ENCODE measurements around the gene TMPRSS6. TPM values are rescaled to one million over a fixed set of nuclear protein-coding genes. Genes with fewer than 3 reads are reported as not detected.

The TMPRSS6 gene
- total and polyA plus RNA-seq, 2 of the 13 experiments (the other 11 are each of a cell fraction or from before 2014, with no cell fraction given), result 4.2 to 4.8 TPM

DNA sequence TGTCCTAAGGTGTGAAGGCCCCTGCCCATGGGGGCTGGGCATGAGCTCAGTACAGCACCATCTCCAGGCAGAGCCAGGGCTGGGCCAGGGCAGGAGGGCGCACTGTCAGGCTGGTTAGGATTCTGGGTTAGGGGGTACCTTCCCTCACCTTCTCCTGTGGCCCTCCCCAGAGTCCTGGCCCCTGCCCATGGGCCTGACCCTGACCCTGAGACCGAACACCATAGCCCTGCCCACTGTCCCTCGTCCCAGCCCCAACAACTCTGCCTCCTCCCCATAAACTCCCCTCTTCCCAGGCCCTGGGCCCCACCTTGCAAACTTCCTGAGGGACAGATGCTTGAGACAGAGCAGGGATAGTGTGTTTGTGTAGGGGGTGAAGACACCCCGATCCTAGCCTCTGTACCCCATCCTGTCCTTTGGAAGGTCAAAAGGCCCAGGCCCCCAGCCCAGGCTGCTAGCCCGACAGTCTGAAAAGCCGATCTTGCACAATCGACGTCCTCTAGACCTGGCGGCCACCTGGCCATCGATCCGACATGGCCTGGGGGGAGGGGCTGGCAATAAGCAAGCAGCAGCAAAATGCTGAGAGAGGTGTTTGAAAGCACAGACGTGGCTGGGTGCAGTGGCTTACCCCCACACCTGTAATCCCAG lies 2.7 kb upstream of the TMPRSS6 start (continued):
- TF ChIP-seq, protein P1, sequence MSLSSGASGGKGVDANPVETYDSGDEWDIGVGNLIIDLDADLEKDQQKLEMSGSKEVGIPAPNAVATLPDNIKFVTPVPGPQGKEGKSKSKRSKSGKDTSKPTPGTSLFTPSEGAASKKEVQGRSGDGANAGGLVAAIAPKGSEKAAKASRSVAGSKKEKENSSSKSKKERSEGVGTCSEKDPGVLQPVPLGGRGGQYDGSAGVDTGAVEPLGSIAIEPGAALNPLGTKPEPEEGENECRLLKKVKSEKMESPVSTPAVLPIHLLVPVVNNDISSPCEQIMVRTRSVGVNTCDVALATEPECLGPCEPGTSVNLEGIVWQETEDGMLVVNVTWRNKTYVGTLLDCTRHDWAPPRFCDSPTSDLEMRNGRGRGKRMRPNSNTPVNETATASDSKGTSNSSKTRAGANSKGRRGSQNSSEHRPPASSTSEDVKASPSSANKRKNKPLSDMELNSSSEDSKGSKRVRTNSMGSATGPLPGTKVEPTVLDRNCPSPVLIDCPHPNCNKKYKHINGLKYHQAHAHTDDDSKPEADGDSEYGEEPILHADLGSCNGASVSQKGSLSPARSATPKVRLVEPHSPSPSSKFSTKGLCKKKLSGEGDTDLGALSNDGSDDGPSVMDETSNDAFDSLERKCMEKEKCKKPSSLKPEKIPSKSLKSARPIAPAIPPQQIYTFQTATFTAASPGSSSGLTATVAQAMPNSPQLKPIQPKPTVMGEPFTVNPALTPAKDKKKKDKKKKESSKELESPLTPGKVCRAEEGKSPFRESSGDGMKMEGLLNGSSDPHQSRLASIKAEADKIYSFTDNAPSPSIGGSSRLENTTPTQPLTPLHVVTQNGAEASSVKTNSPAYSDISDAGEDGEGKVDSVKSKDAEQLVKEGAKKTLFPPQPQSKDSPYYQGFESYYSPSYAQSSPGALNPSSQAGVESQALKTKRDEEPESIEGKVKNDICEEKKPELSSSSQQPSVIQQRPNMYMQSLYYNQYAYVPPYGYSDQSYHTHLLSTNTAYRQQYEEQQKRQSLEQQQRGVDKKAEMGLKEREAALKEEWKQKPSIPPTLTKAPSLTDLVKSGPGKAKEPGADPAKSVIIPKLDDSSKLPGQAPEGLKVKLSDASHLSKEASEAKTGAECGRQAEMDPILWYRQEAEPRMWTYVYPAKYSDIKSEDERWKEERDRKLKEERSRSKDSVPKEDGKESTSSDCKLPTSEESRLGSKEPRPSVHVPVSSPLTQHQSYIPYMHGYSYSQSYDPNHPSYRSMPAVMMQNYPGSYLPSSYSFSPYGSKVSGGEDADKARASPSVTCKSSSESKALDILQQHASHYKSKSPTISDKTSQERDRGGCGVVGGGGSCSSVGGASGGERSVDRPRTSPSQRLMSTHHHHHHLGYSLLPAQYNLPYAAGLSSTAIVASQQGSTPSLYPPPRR (CRISPR knock-in tag; IDR thresholded peaks at IDR 0.05; ENCODE audit: borderline replicate concordance), result peak; percentile 59
- TF ChIP-seq, protein P2, sequence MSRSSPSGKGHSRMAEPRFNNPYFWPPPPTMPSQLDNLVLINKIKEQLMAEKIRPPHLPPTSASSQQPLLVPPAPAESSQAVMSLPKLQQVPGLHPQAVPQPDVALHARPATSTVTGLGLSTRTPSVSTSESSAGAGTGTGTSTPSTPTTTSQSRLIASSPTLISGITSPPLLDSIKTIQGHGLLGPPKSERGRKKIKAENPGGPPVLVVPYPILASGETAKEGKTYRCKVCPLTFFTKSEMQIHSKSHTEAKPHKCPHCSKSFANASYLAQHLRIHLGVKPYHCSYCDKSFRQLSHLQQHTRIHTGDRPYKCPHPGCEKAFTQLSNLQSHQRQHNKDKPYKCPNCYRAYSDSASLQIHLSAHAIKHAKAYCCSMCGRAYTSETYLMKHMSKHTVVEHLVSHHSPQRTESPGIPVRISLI (CRISPR knock-in tag; IDR thresholded peaks at IDR 0.05; ENCODE audit: borderline replicate concordance), result no peak
- TF ChIP-seq MED13 (CRISPR knock-in tag; IDR thresholded peaks at IDR 0.05), result no peak
- no peak for TF ChIP-seq GPN1 (CRISPR knock-in tag; IDR thresholded peaks at IDR 0.05; ENCODE audit: borderline replicate concordance)
- TF ChIP-seq, protein P3, sequence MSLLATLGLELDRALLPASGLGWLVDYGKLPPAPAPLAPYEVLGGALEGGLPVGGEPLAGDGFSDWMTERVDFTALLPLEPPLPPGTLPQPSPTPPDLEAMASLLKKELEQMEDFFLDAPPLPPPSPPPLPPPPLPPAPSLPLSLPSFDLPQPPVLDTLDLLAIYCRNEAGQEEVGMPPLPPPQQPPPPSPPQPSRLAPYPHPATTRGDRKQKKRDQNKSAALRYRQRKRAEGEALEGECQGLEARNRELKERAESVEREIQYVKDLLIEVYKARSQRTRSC (CRISPR knock-in tag; IDR thresholded peaks at IDR 0.05; ENCODE audit: low read depth), result no peak; the same call in 1 of the 2 replicates
- peak; percentile 63 for TF ChIP-seq HDAC2 (CRISPR knock-in tag; IDR thresholded peaks at IDR 0.05)
- no peak for TF ChIP-seq ZNF33A (CRISPR knock-in tag; IDR thresholded peaks at IDR 0.05; ENCODE audit: borderline replicate concordance)
- no peak for TF ChIP-seq ZNF251 (CRISPR knock-in tag; IDR thresholded peaks at IDR 0.05)
- no peak for TF ChIP-seq ZNF562 (CRISPR knock-in tag; IDR thresholded peaks at IDR 0.05; ENCODE audit: borderline replicate concordance)
- TF ChIP-seq ZNF468 (CRISPR knock-in tag; IDR thresholded peaks at IDR 0.05), result no peak
- TF ChIP-seq RAD21 (CRISPR knock-in tag; IDR thresholded peaks at IDR 0.05), result peak; percentile 25; the same call in 1 of the 2 replicates
- TF ChIP-seq CAMTA2 (CRISPR knock-in tag; IDR thresholded peaks at IDR 0.05; ENCODE audit: borderline replicate concordance), result no peak
- TF ChIP-seq KLF6 (CRISPR knock-in tag; IDR thresholded peaks at IDR 0.05), result no peak
- no peak for TF ChIP-seq ZNF207 (IDR thresholded peaks at IDR 0.05; ENCODE audit: borderline replicate concordance)
- TF ChIP-seq ELF3 (CRISPR knock-in tag; IDR thresholded peaks at IDR 0.05), result no peak
- no peak for TF ChIP-seq ZBTB1 (CRISPR knock-in tag; IDR thresholded peaks at IDR 0.05; ENCODE audit: borderline replicate concordance)
- no peak for TF ChIP-seq ZNF660 (CRISPR knock-in tag; IDR thresholded peaks at IDR 0.05; ENCODE audit: borderline replicate concordance, low read depth)
- TF ChIP-seq RFX3 (CRISPR knock-in tag; IDR thresholded peaks at IDR 0.05), result no peak
- no peak for TF ChIP-seq ZNF7 (CRISPR knock-in tag; IDR thresholded peaks at IDR 0.05)
- peak; percentile 67; the same call in 1 of the 2 replicates for TF ChIP-seq TOPORS (CRISPR knock-in tag; IDR thresholded peaks at IDR 0.05)
- no peak for TF ChIP-seq SMAD1 (CRISPR knock-in tag; IDR thresholded peaks at IDR 0.05; ENCODE audit: borderline replicate concordance, low read depth)
- TF ChIP-seq, protein P4, sequence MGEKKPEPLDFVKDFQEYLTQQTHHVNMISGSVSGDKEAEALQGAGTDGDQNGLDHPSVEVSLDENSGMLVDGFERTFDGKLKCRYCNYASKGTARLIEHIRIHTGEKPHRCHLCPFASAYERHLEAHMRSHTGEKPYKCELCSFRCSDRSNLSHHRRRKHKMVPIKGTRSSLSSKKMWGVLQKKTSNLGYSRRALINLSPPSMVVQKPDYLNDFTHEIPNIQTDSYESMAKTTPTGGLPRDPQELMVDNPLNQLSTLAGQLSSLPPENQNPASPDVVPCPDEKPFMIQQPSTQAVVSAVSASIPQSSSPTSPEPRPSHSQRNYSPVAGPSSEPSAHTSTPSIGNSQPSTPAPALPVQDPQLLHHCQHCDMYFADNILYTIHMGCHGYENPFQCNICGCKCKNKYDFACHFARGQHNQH (CRISPR knock-in tag; IDR thresholded peaks at IDR 0.05), result no peak
- TF ChIP-seq HOXA5 (CRISPR knock-in tag; IDR thresholded peaks at IDR 0.05), result no peak
- no peak for TF ChIP-seq ZBTB42 (CRISPR knock-in tag; IDR thresholded peaks at IDR 0.05)
